GM11168 (cell line): ENCODE data around the gene GAPVD1.

Source experiments
- in situ Hi-C: fragments of 300-500 bp; cut with MboI; formaldehyde crosslinking; loops from one replicate; pipeline ENCODE4 v1.12.0; 2022; ENCODE audit warnings: low sequenced_read_pairs; ENCODE audit not compliant: unreplicated experiment

Gene GAPVD1

GRCh38 chr9:125399666-125400065 lies 138.0 kb downstream of the GAPVD1 start:
- in situ Hi-C loops: loop anchor here (10.0 to 25.0 kb wide), 2 partner anchors 835 to 1088 kb away; no protein-coding TSS in a partner anchor

- in situ Hi-C loops: loop anchor here (10.0 to 25.0 kb wide), 2 partner anchors 835 to 1087 kb away; no protein-coding TSS in a partner anchor
Measured at GRCh38 chr9:125400232-125400631, 138.6 kb downstream of the GAPVD1 start.

- in situ Hi-C loops: loop anchor here (10.0 to 25.0 kb wide), 2 partner anchors 834 to 1086 kb away; no protein-coding TSS in a partner anchor
Measured at GRCh38 chr9:125400725-125401716, 139.4 kb downstream of the GAPVD1 start.

GRCh38 chr9:125404733-125405132 lies 143.1 kb downstream of the GAPVD1 start:
- in situ Hi-C loops: loop anchor here (10.0 to 25.0 kb wide), 2 partner anchors 830 to 1083 kb away; no protein-coding TSS in a partner anchor

- in situ Hi-C loops: loop anchor here (10.0 to 25.0 kb wide), 2 partner anchors 829 to 1081 kb away; no protein-coding TSS in a partner anchor
Measured at GRCh38 chr9:125405938-125406809, 144.5 kb downstream of the GAPVD1 start.

GRCh38 chr9:125406810-125407087 lies 145.1 kb downstream of the GAPVD1 start:
- in situ Hi-C loops: loop anchor here (10.0 to 25.0 kb wide), 2 partner anchors 828 to 1081 kb away; no protein-coding TSS in a partner anchor

- in situ Hi-C loops: loop anchor here (10.0 to 25.0 kb wide), 2 partner anchors 827 to 1080 kb away; no protein-coding TSS in a partner anchor
Measured at GRCh38 chr9:125407432-125407973, 145.9 kb downstream of the GAPVD1 start.

- in situ Hi-C loops: loop anchor here (10.0 to 25.0 kb wide), 2 partner anchors 827 to 1079 kb away; no protein-coding TSS in a partner anchor
Measured at GRCh38 chr9:125407974-125408900, 146.6 kb downstream of the GAPVD1 start.

GRCh38 chr9:125409217-125409636 lies 147.6 kb downstream of the GAPVD1 start:
- in situ Hi-C loops: loop anchor here (10.0 to 25.0 kb wide), 2 partner anchors 826 to 1078 kb away; no protein-coding TSS in a partner anchor

- in situ Hi-C loops: loop anchor here (10.0 to 25.0 kb wide), 2 partner anchors 825 to 1077 kb away; no protein-coding TSS in a partner anchor
Measured at GRCh38 chr9:125409637-125410521, 148.3 kb downstream of the GAPVD1 start.

- in situ Hi-C loops: loop anchor here (25.0 kb wide), 1 partner anchor 1077 kb away; no protein-coding TSS in a partner anchor
Measured at GRCh38 chr9:125410522-125410894, 148.9 kb downstream of the GAPVD1 start.

GRCh38 chr9:125411171-125411756 lies 149.6 kb downstream of the GAPVD1 start:
- in situ Hi-C loops: loop anchor here (25.0 kb wide), 1 partner anchor 1076 kb away; no protein-coding TSS in a partner anchor

GRCh38 chr9:125412166-125412565 lies 150.5 kb downstream of the GAPVD1 start:
- in situ Hi-C loops: loop anchor here (25.0 kb wide), 1 partner anchor 1075 kb away; no protein-coding TSS in a partner anchor

GRCh38 chr9:125413579-125413978 lies 152.0 kb downstream of the GAPVD1 start:
- in situ Hi-C loops: loop anchor here (25.0 kb wide), 1 partner anchor 1074 kb away; no protein-coding TSS in a partner anchor

GRCh38 chr9:125415583-125416460 lies 154.2 kb downstream of the GAPVD1 start:
- in situ Hi-C loops: loop anchor here (25.0 kb wide), 1 partner anchor 1071 kb away; no protein-coding TSS in a partner anchor

GRCh38 chr9:125416517-125416916 lies 154.9 kb downstream of the GAPVD1 start:
- in situ Hi-C loops: loop anchor here (25.0 kb wide), 1 partner anchor 1071 kb away; no protein-coding TSS in a partner anchor
